Cardiac fibroblast (primary cell): ENCODE data around the gene BTG4.

Experiments used
- DNase-seq, 2 donors: peaks; one replicate each; pipeline versions ENCODE4 v3.0.0 to v3.0.0-alpha.2; 2010; ENCODE audit warnings: low read depth in 2 of 2
- H3K4me3 ChIP-seq, 2 donors: replicated peaks in 1 of 2; 1 replicate in 1 of 2; 2 replicates in 1 of 2; pipeline ENCODE4 v1.5.1; 2011; ENCODE audit warnings: low read depth in 2 of 2, low read length in 2 of 2, mild to moderate bottlenecking in 2 of 2, moderate library complexity in 1 of 2
- TF ChIP-seq, protein P1 (sequence below): IDR thresholded peaks from one replicate; pipeline ENCODE4 v1.5.1; 2011; ENCODE audit warnings: low read depth, mild to moderate bottlenecking, low read length, inconsistent platforms

The BTG4 gene

DNA sequence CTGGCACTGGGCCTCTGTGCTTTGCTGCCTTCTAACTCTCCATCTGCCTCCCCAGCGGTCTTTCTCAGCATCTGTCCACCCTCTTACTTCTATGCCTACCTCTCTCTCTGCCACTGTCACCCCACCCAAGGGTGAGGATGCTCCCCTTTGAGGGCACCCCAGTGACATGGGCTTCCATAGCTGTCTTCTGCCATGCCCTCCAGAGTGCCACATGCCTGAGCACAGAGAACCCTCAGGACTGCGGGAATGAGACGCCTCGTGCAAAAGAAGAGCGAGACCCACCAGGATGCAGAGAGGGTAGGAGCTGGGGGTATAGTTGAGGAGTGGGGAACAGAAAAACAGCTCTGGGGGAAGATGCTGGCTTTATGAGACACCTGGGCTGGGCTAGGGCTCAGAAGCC is 64.3 kb downstream of the BTG4 start:
- TF ChIP-seq, protein P1, sequence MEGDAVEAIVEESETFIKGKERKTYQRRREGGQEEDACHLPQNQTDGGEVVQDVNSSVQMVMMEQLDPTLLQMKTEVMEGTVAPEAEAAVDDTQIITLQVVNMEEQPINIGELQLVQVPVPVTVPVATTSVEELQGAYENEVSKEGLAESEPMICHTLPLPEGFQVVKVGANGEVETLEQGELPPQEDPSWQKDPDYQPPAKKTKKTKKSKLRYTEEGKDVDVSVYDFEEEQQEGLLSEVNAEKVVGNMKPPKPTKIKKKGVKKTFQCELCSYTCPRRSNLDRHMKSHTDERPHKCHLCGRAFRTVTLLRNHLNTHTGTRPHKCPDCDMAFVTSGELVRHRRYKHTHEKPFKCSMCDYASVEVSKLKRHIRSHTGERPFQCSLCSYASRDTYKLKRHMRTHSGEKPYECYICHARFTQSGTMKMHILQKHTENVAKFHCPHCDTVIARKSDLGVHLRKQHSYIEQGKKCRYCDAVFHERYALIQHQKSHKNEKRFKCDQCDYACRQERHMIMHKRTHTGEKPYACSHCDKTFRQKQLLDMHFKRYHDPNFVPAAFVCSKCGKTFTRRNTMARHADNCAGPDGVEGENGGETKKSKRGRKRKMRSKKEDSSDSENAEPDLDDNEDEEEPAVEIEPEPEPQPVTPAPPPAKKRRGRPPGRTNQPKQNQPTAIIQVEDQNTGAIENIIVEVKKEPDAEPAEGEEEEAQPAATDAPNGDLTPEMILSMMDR: no peak
- DNase-seq: no peak
- H3K4me3 ChIP-seq: no peak overlapping the region

DNA sequence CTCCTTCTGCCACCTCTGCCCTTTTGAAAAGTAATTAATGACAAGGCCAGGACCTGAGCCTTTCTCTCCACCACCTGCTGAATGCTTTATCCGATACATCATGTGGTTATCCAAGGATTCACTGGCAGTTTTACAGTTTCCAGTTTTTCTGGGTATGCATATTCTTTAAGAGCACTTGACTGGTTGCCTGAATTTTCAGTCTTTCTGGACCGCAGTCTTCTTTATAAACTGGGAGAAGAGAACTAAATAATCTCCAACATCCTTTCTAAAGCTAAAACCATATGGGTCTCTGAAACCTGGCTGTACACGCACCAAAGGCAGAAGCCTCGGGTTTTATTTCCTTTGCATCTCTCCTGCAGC is 65.1 kb downstream of the BTG4 start:
- H3K4me3 ChIP-seq: no peak overlapping the region
- TF ChIP-seq, protein P1: no peak
- DNase-seq: no peak

- peak; percentile 92 to 95 for DNase-seq
- no peak overlapping the region for H3K4me3 ChIP-seq
- TF ChIP-seq, protein P1: peak; percentile 88
Observed at GRCh38 chr11:111446404-111447111, 65.6 kb downstream of the BTG4 start.

DNA sequence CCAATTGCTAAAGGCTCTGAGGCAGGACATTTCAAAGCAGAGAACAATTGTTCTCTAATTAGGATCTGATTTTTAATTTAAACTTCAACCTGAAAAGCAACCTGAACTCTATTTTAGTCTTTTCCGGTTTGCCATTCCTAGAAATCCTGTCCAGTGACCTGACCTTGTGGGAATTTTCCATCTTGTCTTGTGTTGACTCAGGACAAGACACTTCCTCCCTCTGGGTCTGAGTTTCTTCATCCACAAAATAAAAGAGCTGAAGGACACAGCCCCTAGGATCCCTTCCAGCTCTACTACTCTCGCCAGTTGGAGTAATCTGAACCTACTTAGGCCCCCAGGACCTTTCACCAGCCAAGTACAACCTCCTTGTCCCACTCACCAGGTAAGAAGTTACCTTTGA is 66.6 kb downstream of the BTG4 start:
- no peak overlapping the region for H3K4me3 ChIP-seq
- TF ChIP-seq, protein P1: no peak
- no peak for DNase-seq
